Raji (cell line): ENCODE results near the gene NEAT1.
A peak's percentile ranks its signal among the peaks of the same experiment; 100 is the strongest.

Experiments
- POLR2A ChIP-seq: IDR thresholded peaks from 2 replicates; pipeline ENCODE4 v1.6.1; 2011; ENCODE audit warnings: low read depth, low read length, control low read depth; ENCODE audit not compliant: insufficient read depth

Gene NEAT1

GRCh38 chr11:65430406-65431217 is 8.0 kb downstream of the NEAT1 start:
- TF ChIP-seq POLR2A = no peak

- TF ChIP-seq POLR2A = peak; percentile 26; the same call in 1 of the 2 replicates
Measured at GRCh38 chr11:65431451-65432099, 9.0 kb downstream of the NEAT1 start.

- no peak for TF ChIP-seq POLR2A
Measured at GRCh38 chr11:65432100-65432650, 9.6 kb downstream of the NEAT1 start.

- no peak for TF ChIP-seq POLR2A
Measured at GRCh38 chr11:65432686-65433582, 10.3 kb downstream of the NEAT1 start.

- no peak for TF ChIP-seq POLR2A
Measured at GRCh38 chr11:65433657-65434056, 11.1 kb downstream of the NEAT1 start.

GRCh38 chr11:65434057-65434666 is 11.6 kb downstream of the NEAT1 start:
- TF ChIP-seq POLR2A = no peak

GRCh38 chr11:65434667-65435410 is 12.2 kb downstream of the NEAT1 start:
- TF ChIP-seq POLR2A = no peak

GRCh38 chr11:65435411-65435931 is 12.9 kb downstream of the NEAT1 start:
- TF ChIP-seq POLR2A = no peak

GRCh38 chr11:65435981-65436411 is 13.4 kb downstream of the NEAT1 start:
- TF ChIP-seq POLR2A = no peak

GRCh38 chr11:65436412-65437032 is 13.9 kb downstream of the NEAT1 start:
- TF ChIP-seq POLR2A = no peak

- TF ChIP-seq POLR2A = no peak
Measured at GRCh38 chr11:65437436-65438227, 15.0 kb downstream of the NEAT1 start.
